Fibroblast of peridontal ligament (primary cell): ENCODE results near the gene SLC7A6OS.
A peak's percentile ranks its signal among the peaks of the same experiment; 100 is the strongest.

Experiments used
- DNase-seq: peaks from one replicate; pipeline ENCODE4 v3.0.0-alpha.2; 2010; ENCODE audit errors: extremely low read depth

Gene SLC7A6OS

GRCh38 chr16:68344252-68344651 lies 33.5 kb upstream of the SLC7A6OS start:
- no peak for DNase-seq

GRCh38 chr16:68343137-68343536 lies 32.4 kb upstream of the SLC7A6OS start:
- DNase-seq: no peak

GRCh38 chr16:68342620-68343019 lies 31.9 kb upstream of the SLC7A6OS start:
- DNase-seq: no peak

- DNase-seq: no peak
These were observed 28.5 kb upstream of the SLC7A6OS start for GRCh38 chr16:68339214-68339613.

- DNase-seq: no peak
These were observed 27.8 kb upstream of the SLC7A6OS start for GRCh38 chr16:68338326-68339119.

- peak; percentile 34 for DNase-seq
These were observed 24.4 kb upstream of the SLC7A6OS start for GRCh38 chr16:68335175-68335574.

GRCh38 chr16:68332411-68333121 lies 21.8 kb upstream of the SLC7A6OS start:
- no peak for DNase-seq

- DNase-seq: peak; percentile 89
These were observed 21.2 kb upstream of the SLC7A6OS start for GRCh38 chr16:68331879-68332410.

GRCh38 chr16:68328860-68329390 lies 18.2 kb upstream of the SLC7A6OS start:
- DNase-seq: no peak

- peak; percentile 82 for DNase-seq
These were observed 17.6 kb upstream of the SLC7A6OS start for GRCh38 chr16:68328151-68328859.

- no peak for DNase-seq
These were observed 14.1 kb upstream of the SLC7A6OS start for GRCh38 chr16:68324780-68325357.

GRCh38 chr16:68324336-68324735 lies 13.6 kb upstream of the SLC7A6OS start:
- no peak for DNase-seq

- DNase-seq: no peak
These were observed 8.6 kb upstream of the SLC7A6OS start for GRCh38 chr16:68319185-68319908.

GRCh38 chr16:68313116-68313515 lies 2.4 kb upstream of the SLC7A6OS start:
- DNase-seq: no peak

- DNase-seq: no peak
These were observed 341 bp downstream of the SLC7A6OS start for GRCh38 chr16:68310437-68310773.

- no peak for DNase-seq
These were observed 947 bp downstream of the SLC7A6OS start for GRCh38 chr16:68309799-68310198.

GRCh38 chr16:68306633-68307032 lies 4.1 kb downstream of the SLC7A6OS start:
- no peak for DNase-seq

GRCh38 chr16:68300734-68301459 lies 9.8 kb downstream of the SLC7A6OS start:
- DNase-seq: no peak

GRCh38 chr16:68299571-68300453 lies 10.9 kb downstream of the SLC7A6OS start:
- no peak for DNase-seq
